ENCODE measurements around the gene ABI1. TPM values are rescaled to one million over a fixed set of nuclear protein-coding genes. Genes with fewer than 3 reads are reported as not detected.
A peak's percentile ranks its signal among the peaks of the same experiment; 100 is the strongest.

Gene ABI1
- total RNA-seq, 2 experiments from 2014 or later = 62.4 to 76.9 TPM

DNA sequence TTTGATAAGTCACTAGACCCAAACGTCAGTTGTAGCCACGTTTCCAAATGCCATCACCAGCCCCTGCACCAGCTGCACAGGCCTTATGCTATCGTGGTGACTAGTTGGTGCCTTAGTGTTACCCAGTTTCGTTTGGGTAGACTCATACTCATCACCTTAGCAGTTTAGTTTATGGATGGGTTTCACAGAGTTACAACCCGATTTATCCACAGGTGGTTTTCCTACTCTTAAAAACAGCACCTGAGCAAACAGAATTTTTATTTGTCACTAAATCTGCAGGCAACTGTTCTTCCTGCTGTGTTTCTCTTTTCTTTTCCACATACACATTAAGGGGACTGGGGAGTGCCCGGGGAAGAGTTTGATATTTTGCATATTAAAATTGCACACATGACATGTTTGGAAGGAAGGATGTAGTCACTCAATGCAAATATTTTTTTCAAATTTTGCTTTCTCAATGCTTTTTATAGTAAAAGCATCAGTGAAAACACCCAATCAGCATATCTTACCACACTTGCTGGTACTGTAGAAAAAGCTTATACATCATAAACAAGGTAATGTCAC is 121.6 kb downstream of the ABI1 start:
- intact Hi-C loops (cut with micrococcal nuclease; ENCODE audit: unreplicated experiment) = loop anchor here (5.0 kb wide), 1 partner anchor 58 kb away; no protein-coding TSS in a partner anchor
- H3K27ac ChIP-seq (ENCODE audit: low read depth, low read length, poor library complexity, severe bottlenecking) = peak overlapping the region; percentile 71
- no peaks in the 10 kb centered on the region for H3K9me3 ChIP-seq (ENCODE audit: low read length)
- H2AFZ ChIP-seq (ENCODE audit: low read length) = no peak overlapping the region
- H3K79me2 ChIP-seq (ENCODE audit: insufficient read depth, low read depth, low read length) = no peaks in the 10 kb centered on the region
- H4K20me1 ChIP-seq (ENCODE audit: insufficient read depth, low read length) = no peaks in the 10 kb centered on the region
- peak; percentile 52 for DNase-seq (ENCODE audit: low spot score)
- H3K9me2 ChIP-seq (ENCODE audit: insufficient read depth, low read length) = no peaks in the 10 kb centered on the region
- POLR2A ChIA-PET = interaction anchor here (0.6 to 1.2 kb wide), 3 partner anchors 17 to 142 kb away, joined by 3 read pairs; no protein-coding TSS in a partner anchor
- CTCF ChIA-PET (ENCODE audit: unreplicated experiment) = interaction anchor here (0.6 kb wide), 1 partner anchor 20 kb away, joined by 3 read pairs; no protein-coding TSS in a partner anchor
- no peak overlapping the region for H3K4me3 ChIP-seq (ENCODE audit: low read depth, low read length, poor library complexity, severe bottlenecking)
- peaks cover 30% of the 10 kb centered on the region for H3K4me1 ChIP-seq (ENCODE audit: insufficient read depth, low read length, poor library complexity, severe bottlenecking)
- no peak for TF ChIP-seq CTCF (conservative IDR thresholded peaks at IDR 0.05; ENCODE audit: low read length)
- TF ChIP-seq EZH2phosphoT487 (IDR thresholded peaks at IDR 0.05; ENCODE audit: borderline replicate concordance, low read depth, low read length) = no peak
- peak overlapping the region; percentile 45 for H3K4me2 ChIP-seq (ENCODE audit: low read length)
- no TSS peak for BruUV-seq (replicated peaks)
- H3K36me3 ChIP-seq (ENCODE audit: insufficient read depth, low read length) = peaks cover 98% of the 10 kb centered on the region

DNA sequence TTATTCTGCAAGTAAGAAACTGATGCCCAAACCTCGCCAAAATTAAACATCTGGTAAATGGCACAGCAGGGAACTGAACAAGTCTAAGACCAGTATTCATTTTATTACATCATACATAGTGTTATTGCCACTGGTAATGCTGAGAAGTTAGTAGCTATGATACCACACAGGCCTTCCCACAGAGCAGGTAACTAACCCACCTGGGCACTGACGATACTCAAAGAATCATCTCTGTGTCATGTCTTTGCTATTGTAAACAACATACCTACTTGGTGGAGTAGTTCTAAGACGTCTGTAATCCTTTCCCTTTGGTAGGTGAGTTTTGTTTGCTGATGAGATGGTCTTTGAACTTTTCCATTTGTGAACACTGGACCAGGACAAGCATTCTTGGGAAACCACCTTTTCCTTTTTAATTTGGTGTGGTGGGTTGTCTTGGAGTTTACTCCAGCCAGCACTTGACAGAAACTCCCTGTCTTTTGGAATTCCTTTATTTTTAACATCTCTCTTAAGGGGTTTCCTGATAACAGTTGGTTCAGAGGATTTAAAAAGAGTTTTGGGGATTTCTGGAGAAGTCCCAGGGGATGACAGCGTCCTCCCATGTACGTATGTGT is 122.4 kb downstream of the ABI1 start:
- CTCF ChIA-PET (ENCODE audit: unreplicated experiment) = interaction anchor here (0.6 kb wide), 1 partner anchor 21 kb away, joined by 3 read pairs; no protein-coding TSS in a partner anchor
- Histone ChIP-seq H3K4me2 (ENCODE audit: low read length) (peak overlapping the region; percentile 45), H3K4me3 (ENCODE audit: low read depth, low read length, poor library complexity, severe bottlenecking) (no peak overlapping the region), H2AFZ (ENCODE audit: low read length) (no peak overlapping the region; the same call in 1 of the 2 replicates), H3K9me3 (ENCODE audit: low read length) (no peaks in the 10 kb centered on the region), H3K27ac (ENCODE audit: low read depth, low read length, poor library complexity, severe bottlenecking) (peak overlapping the region; percentile 71), H3K9me2 (ENCODE audit: insufficient read depth, low read length) (no peaks in the 10 kb centered on the region), H3K79me2 (ENCODE audit: insufficient read depth, low read depth, low read length) (no peaks in the 10 kb centered on the region), H3K36me3 (ENCODE audit: insufficient read depth, low read length) (peaks cover 98% of the 10 kb centered on the region), H4K20me1 (ENCODE audit: insufficient read depth, low read length) (no peaks in the 10 kb centered on the region), H3K4me1 (ENCODE audit: insufficient read depth, low read length, poor library complexity, severe bottlenecking) (peaks cover 30% of the 10 kb centered on the region)
- POLR2A ChIA-PET = interaction anchor here (0.6 to 1.2 kb wide), 3 partner anchors 18 to 143 kb away, joined by 3 read pairs; no protein-coding TSS in a partner anchor
- BruUV-seq (replicated peaks) = TSS peak; percentile 18
- no peak for DNase-seq (ENCODE audit: low spot score)
- no peak for TF ChIP-seq EZH2phosphoT487 (IDR thresholded peaks at IDR 0.05; ENCODE audit: borderline replicate concordance, low read depth, low read length)
- TF ChIP-seq CTCF (conservative IDR thresholded peaks at IDR 0.05; ENCODE audit: low read length) = no peak
- intact Hi-C loops (cut with micrococcal nuclease; ENCODE audit: unreplicated experiment) = loop anchor here (5.0 kb wide), 1 partner anchor 59 kb away; no protein-coding TSS in a partner anchor

All from OCI-LY7 (cell line).